PC-3 (cell line): ENCODE results near the gene MGLL. TPM values are rescaled to one million over a fixed set of nuclear protein-coding genes. Genes with fewer than 3 reads are reported as not detected.
A peak's percentile ranks its signal among the peaks of the same experiment; 100 is the strongest.

ENCODE experiments used
- ATAC-seq: fragments of 200-7000 bp; cut with Tn5 transposase; 2 replicates; pipeline ENCODE4 v1.9.1; 2020; ENCODE audit warnings: mild to moderate bottlenecking, moderate library complexity
- BruUV-seq: library from RNA; stranded (reverse); fragments of 400-500 nt; replicated peaks from 2 replicates; lab custom pipeline; 2021; lab: Mats Ljungman, UMichigan
- CTCF ChIA-PET: fragments of 300-600 bp; sonication (Branson Sonifier 250); formaldehyde crosslinking; loops from one replicate; lab custom pipeline; 2022; ENCODE audit warnings: antibody characterized with exemption; lab: Charles Lee
- POLR2A ChIA-PET: fragments of 300-600 bp; sonication (Branson Sonifier 250); formaldehyde crosslinking; loops from one replicate; lab custom pipeline; 2022; ENCODE audit warnings: antibody characterized with exemption; ENCODE audit not compliant: unreplicated experiment; lab: Charles Lee
- DNase-seq: peaks from one replicate; pipeline ENCODE4 v3.0.0-alpha.2; 2015
- H2AFZ ChIP-seq: fragments of 300-600 bp; sonication (generic); 2 replicates; pipeline ENCODE4 v1.6.0; 2016; ENCODE audit warnings: antibody characterized with exemption, low read length
- H3F3A ChIP-seq: fragments of 300-600 bp; sonication (generic); one replicate; pipeline ENCODE4 v1.6.0; 2017; ENCODE audit warnings: antibody characterized with exemption, low read length, control low read depth, mild to moderate bottlenecking; ENCODE audit not compliant: unreplicated experiment
- H3K27ac ChIP-seq: fragments of 300-600 bp; sonication (generic); 2 replicates; pipeline ENCODE4 v1.5.1; 2016; ENCODE audit warnings: mild to moderate bottlenecking, low read length
- H3K27me3 ChIP-seq: fragments of 300-600 bp; sonication (generic); 2 replicates; pipeline ENCODE4 v1.6.1; 2016; ENCODE audit warnings: low read length, mixed read lengths
- H3K36me3 ChIP-seq: fragments of 300-600 bp; sonication (generic); 2 replicates; pipeline ENCODE4 v1.6.1; 2016; ENCODE audit warnings: low read depth, mixed run types, low read length, mixed read lengths
- H3K4me1 ChIP-seq: fragments of 300-600 bp; sonication (generic); 2 replicates; pipeline ENCODE4 v1.5.1; 2016; ENCODE audit warnings: low read length; ENCODE audit not compliant: insufficient read depth
- H3K4me2 ChIP-seq: fragments of 300-600 bp; sonication (generic); 2 replicates; pipeline ENCODE4 v1.6.0; 2016; ENCODE audit warnings: low read length
- H3K4me3 ChIP-seq: fragments of 300-600 bp; sonication (generic); 2 replicates; pipeline ENCODE4 v1.5.1; 2016; ENCODE audit warnings: mild to moderate bottlenecking, low read length, mixed read lengths
- H3K79me2 ChIP-seq: fragments of 300-600 bp; sonication (generic); 2 replicates; pipeline ENCODE4 v1.6.1; 2017; ENCODE audit warnings: low read length, mixed read lengths
- H3K9ac ChIP-seq: fragments of 300-600 bp; sonication (generic); 2 replicates; pipeline ENCODE4 v1.6.0; 2016; ENCODE audit warnings: mild to moderate bottlenecking, low read length
- H3K9me2 ChIP-seq: fragments of 300-600 bp; sonication (generic); replicated peaks from 2 replicates; pipeline ENCODE4 v1.6.1; 2016; ENCODE audit warnings: mixed run types, low read length, mixed read lengths
- H3K9me3 ChIP-seq: fragments of 300-600 bp; sonication (generic); 2 replicates; pipeline ENCODE4 v1.6.1; 2016; ENCODE audit warnings: low read length, mixed read lengths
- H4K20me1 ChIP-seq: fragments of 300-600 bp; sonication (generic); 2 replicates; pipeline ENCODE4 v1.6.1; 2016; ENCODE audit warnings: low read length, mixed read lengths
- CTCF ChIP-seq: fragments of 300-600 bp; sonication (generic); conservative IDR thresholded peaks from 2 replicates; pipeline ENCODE4 v1.5.1; 2017; ENCODE audit warnings: antibody characterized with exemption, low read depth, mild to moderate bottlenecking, low read length
- EZH2 ChIP-seq: fragments of 300-600 bp; sonication (generic); IDR thresholded peaks from one replicate; pipeline ENCODE4 v1.6.1; 2017; ENCODE audit warnings: antibody characterized with exemption, mild to moderate bottlenecking, low read length; ENCODE audit not compliant: unreplicated experiment
- EZH2phosphoT487 ChIP-seq: fragments of 300-600 bp; sonication (generic); IDR thresholded peaks from 2 replicates; pipeline ENCODE4 v1.6.1; 2018; ENCODE audit warnings: mild to moderate bottlenecking, antibody characterized with exemption, low read length, borderline replicate concordance
- intact Hi-C: fragments of 100-400 bp; cut with micrococcal nuclease; formaldehyde crosslinking; loops from 2 replicates; pipeline ENCODE4 v1.9.0; 2023
- total RNA-seq: library from RNA; depleted of rRNA; stranded (reverse); fragments of >200 nt; gene quantifications from 2 replicates; pipeline ENCODE4 v1.2.3, GENCODE V29; 2014

The MGLL gene
- total RNA-seq, 1 experiment from 2014 or later = 38.7 TPM

DNA sequence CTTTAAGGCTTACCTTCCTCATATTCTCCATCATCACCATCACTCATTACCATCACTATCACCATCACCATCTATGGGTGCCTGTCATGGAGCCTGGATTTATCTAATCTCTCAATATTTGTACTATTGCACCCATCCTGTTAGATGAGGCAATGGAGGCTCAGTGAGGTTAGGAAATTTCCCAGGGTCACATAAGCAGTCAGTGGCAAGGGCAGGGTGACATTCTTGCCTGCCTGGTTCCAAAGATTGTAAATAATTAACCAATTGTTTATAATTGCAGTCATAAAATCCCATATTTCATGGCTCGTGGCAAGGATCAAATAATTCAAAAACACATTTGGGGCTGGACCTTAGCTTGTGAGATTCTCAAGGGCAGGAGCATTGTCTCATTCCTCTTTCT is 55.2 kb downstream of the MGLL start:
- Histone ChIP-seq H3K4me2 (0 out of 2 replicates have a peak overlapping the region, but pooled peaks have one; percentile 73), H3K9me3 (no peaks in the 10 kb centered on the region), H4K20me1 (no peaks in the 10 kb centered on the region), H3F3A (no peaks in the 10 kb centered on the region), H3K36me3 (no peaks in the 10 kb centered on the region), H3K9ac (no peak overlapping the region), H3K9me2 (no peaks in the 10 kb centered on the region), H3K79me2 (peaks cover 25% of the 10 kb centered on the region), H3K4me3 (no peak overlapping the region), H3K27me3 (no peaks in the 10 kb centered on the region), H3K27ac (peak overlapping the region; percentile 88; the same call in 1 of the 2 replicates), H3K4me1 (peaks cover 28% of the 10 kb centered on the region), H2AFZ (no peak overlapping the region)
- no peak for ATAC-seq
- no TSS peak for BruUV-seq
- TF ChIP-seq CTCF (no peak), EZH2phosphoT487 (no peak), EZH2 (no peak)
- POLR2A ChIA-PET = interaction anchor here (1.4 kb wide), 1 partner anchor 55 kb away, joined by 14 read pairs; the partner anchor contains the start of gene MGLL
- CTCF ChIA-PET = interaction anchor here (1.4 kb wide), 1 partner anchor 24 kb away, joined by 4 read pairs; no protein-coding TSS in a partner anchor
- intact Hi-C loops = no loop called here
- no peak for DNase-seq

DNA sequence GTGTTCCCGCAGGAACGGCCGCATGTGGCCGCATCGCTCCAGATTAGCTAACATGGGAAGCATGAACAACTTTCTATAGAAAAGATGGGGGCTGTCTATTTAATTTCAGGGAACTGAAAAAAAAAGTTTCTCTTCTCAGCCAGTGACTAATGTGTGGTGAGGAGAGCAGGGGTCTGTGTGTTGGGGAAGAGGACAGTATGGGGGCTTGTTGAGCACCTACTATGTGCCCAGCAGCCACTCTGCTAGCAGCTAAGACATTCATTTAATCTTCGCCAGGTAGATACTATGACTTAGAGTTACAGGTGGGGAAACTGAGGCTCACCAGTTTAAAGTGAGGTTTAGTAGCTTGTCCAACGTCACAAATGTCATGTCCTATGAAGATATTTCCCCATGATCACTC is 56.6 kb downstream of the MGLL start:
- no peaks in the 10 kb centered on the region for H4K20me1 ChIP-seq
- no peak overlapping the region for H3K4me2 ChIP-seq
- ChIA-PET POLR2A (no interaction called here), CTCF (no interaction called here)
- H3K27ac ChIP-seq = no peak overlapping the region
- DNase-seq = no peak
- H3K9me2 ChIP-seq = no peaks in the 10 kb centered on the region
- no TSS peak for BruUV-seq
- no peak for TF ChIP-seq EZH2
- TF ChIP-seq CTCF = no peak
- no peak for TF ChIP-seq EZH2phosphoT487
- no peak overlapping the region for H3K4me3 ChIP-seq
- ATAC-seq = no peak
- H3K27me3 ChIP-seq = no peaks in the 10 kb centered on the region
- H2AFZ ChIP-seq = no peak overlapping the region
- intact Hi-C loops = no loop called here
- no peaks in the 10 kb centered on the region for H3K9me3 ChIP-seq
- peaks cover 24% of the 10 kb centered on the region for H3K79me2 ChIP-seq
- no peaks in the 10 kb centered on the region for H3F3A ChIP-seq
- no peaks in the 10 kb centered on the region for H3K36me3 ChIP-seq
- no peak overlapping the region for H3K9ac ChIP-seq
- H3K4me1 ChIP-seq = peaks cover 25% of the 10 kb centered on the region

GRCh38 chr3:127764841-127765362 is 57.4 kb downstream of the MGLL start:
- BruUV-seq = no TSS peak
- intact Hi-C loops = no loop called here
- H3K4me1 ChIP-seq = peaks cover 25% of the 10 kb centered on the region
- H3K4me3 ChIP-seq = no peak overlapping the region
- no peak for ATAC-seq
- no peaks in the 10 kb centered on the region for H3F3A ChIP-seq
- no peaks in the 10 kb centered on the region for H3K9me3 ChIP-seq
- no peak overlapping the region for H3K4me2 ChIP-seq
- ChIA-PET POLR2A (no interaction called here), CTCF (no interaction called here)
- no peaks in the 10 kb centered on the region for H3K36me3 ChIP-seq
- no peaks in the 10 kb centered on the region for H4K20me1 ChIP-seq
- H3K27ac ChIP-seq = no peak overlapping the region
- H3K79me2 ChIP-seq = peaks cover 21% of the 10 kb centered on the region
- no peak overlapping the region for H3K9ac ChIP-seq
- H2AFZ ChIP-seq = no peak overlapping the region
- H3K27me3 ChIP-seq = no peaks in the 10 kb centered on the region
- H3K9me2 ChIP-seq = no peaks in the 10 kb centered on the region
- DNase-seq = no peak
- no peak for TF ChIP-seq CTCF
- TF ChIP-seq EZH2 = no peak
- TF ChIP-seq EZH2phosphoT487 = no peak
